A549 (cell line): ENCODE data around the gene ELF3. TPM values are rescaled to one million over a fixed set of nuclear protein-coding genes. Genes with fewer than 3 reads are reported as not detected.
A peak's percentile ranks its signal among the peaks of the same experiment; 100 is the strongest.

Experiments used
- BHLHE40 ChIP-seq: IDR thresholded peaks from 2 replicates; pipeline ENCODE4 v1.6.1; 2012; ENCODE audit warnings: low read depth, low read length, inconsistent platforms
- CBX2 ChIP-seq: fragments of 200-600 bp; sonication (generic); IDR thresholded peaks from 2 replicates; pipeline ENCODE4 v1.6.1; 2016; ENCODE audit warnings: low read depth, mild to moderate bottlenecking, borderline replicate concordance
- CHD2 ChIP-seq: fragments of 150-350 bp; IDR thresholded peaks from 2 replicates; pipeline ENCODE4 v1.6.1; 2014; ENCODE audit warnings: low read length; ENCODE audit not compliant: partially characterized antibody
- GATA3 ChIP-seq: IDR thresholded peaks from 2 replicates; pipeline ENCODE4 v1.6.1; 2012; ENCODE audit warnings: borderline replicate concordance
- HEYL ChIP-seq: fragments of 250-450 bp; sonication (Bioruptor Pico); IDR thresholded peaks from 2 replicates; pipeline ENCODE4 v1.8.0; 2021; ENCODE audit warnings: mild to moderate bottlenecking, moderate library complexity
- JUN ChIP-seq, 2 experiments: fragments of >200 bp; sonication (Bioruptor Twin); formaldehyde crosslinking; IDR thresholded peaks; 2 replicates in 1 of 2; 3 replicates in 1 of 2; pipeline ENCODE4 v1.6.1; 2016 to 2017
- NPAS2 ChIP-seq: fragments of 250-450 bp; sonication (Bioruptor Pico); IDR thresholded peaks from 2 replicates; pipeline ENCODE4 v1.8.0; 2022; ENCODE audit warnings: mild to moderate bottlenecking, moderate library complexity, borderline replicate concordance
- POLR2AphosphoS2 ChIP-seq: conservative IDR thresholded peaks from 2 replicates; pipeline ENCODE4 v1.6.1; 2012; ENCODE audit warnings: low read length, improper control_type of control experiment, inconsistent platforms
- RARB ChIP-seq: fragments of 250-450 bp; sonication (Bioruptor Pico); IDR thresholded peaks from 2 replicates; pipeline ENCODE4 v1.8.0; 2021; ENCODE audit warnings: mild to moderate bottlenecking, moderate library complexity
- RFX5 ChIP-seq: fragments of 450-650 bp; IDR thresholded peaks from 2 replicates; pipeline ENCODE4 v1.7.1; 2014; ENCODE audit warnings: antibody characterized with exemption, mild to moderate bottlenecking, moderate library complexity
- SMC3 ChIP-seq: fragments of >200 bp; sonication (Bioruptor Twin); formaldehyde crosslinking; IDR thresholded peaks from 3 replicates; pipeline ENCODE4 v1.6.1; 2018; ENCODE audit warnings: inconsistent platforms
- SREBF2 ChIP-seq: fragments of 450-650 bp; IDR thresholded peaks from 2 replicates; pipeline ENCODE4 v1.6.1; 2014; ENCODE audit warnings: mild to moderate bottlenecking, moderate library complexity
- TFCP2L1 ChIP-seq: fragments of 250-450 bp; sonication (Bioruptor Pico); IDR thresholded peaks from 2 replicates; pipeline ENCODE4 v1.5.0; 2021; ENCODE audit warnings: mild to moderate bottlenecking
- TP53 ChIP-seq: fragments of 250-450 bp; sonication (Bioruptor Pico); IDR thresholded peaks from 2 replicates; pipeline ENCODE4 v1.5.0; 2021; ENCODE audit warnings: mild to moderate bottlenecking, moderate library complexity
- ZNF302 ChIP-seq: fragments of 250-450 bp; sonication (Bioruptor Pico); IDR thresholded peaks from 2 replicates; pipeline ENCODE4 v1.9.0; 2021; ENCODE audit warnings: inconsistent platforms, mild to moderate bottlenecking, moderate library complexity
- polyA plus RNA-seq, 4 experiments: library from polyadenylated mRNA; depleted of rRNA in 3 of 4; stranded (reverse); fragments of >200 nt; fragmentation: RNase III in 1 of 4; extraction: RNeasy Plus Mini Kit Qiagen cat#74134 plus additional on column Dnase treatment in 1 of 4; gene quantifications; 2 replicates in 3 of 4; 3 replicates in 1 of 4; pipeline ENCODE4 v1.2.3, GENCODE V29; 2011 to 2017
- TF ChIP-seq, protein P1 (sequence below): fragments of 250-450 bp; sonication (Bioruptor Pico); IDR thresholded peaks from 2 replicates; pipeline ENCODE4 v1.5.0; 2021; ENCODE audit warnings: mild to moderate bottlenecking, moderate library complexity, borderline replicate concordance
- TF ChIP-seq, protein P2 (sequence below): fragments of 450-650 bp; IDR thresholded peaks from 2 replicates; pipeline ENCODE4 v1.6.1; 2014; ENCODE audit warnings: antibody characterized with exemption
- TF ChIP-seq, protein P3 (sequence below): IDR thresholded peaks from 2 replicates; pipeline ENCODE4 v1.6.1; 2012
- TF ChIP-seq, protein P4 (sequence below): fragments of >200 bp; sonication (Bioruptor Twin); formaldehyde crosslinking; IDR thresholded peaks from 2 replicates; pipeline ENCODE4 v1.6.1; 2016
- TF ChIP-seq, protein P5 (sequence below): fragments of 200-600 bp; sonication (generic); IDR thresholded peaks from 2 replicates; pipeline ENCODE4 v1.6.1; 2016; ENCODE audit warnings: antibody characterized with exemption, mild to moderate bottlenecking, moderate library complexity
- TF ChIP-seq, protein P6 (sequence below): fragments of 250-450 bp; sonication (Bioruptor Pico); IDR thresholded peaks from 2 replicates; pipeline ENCODE4 v1.5.0; 2020; ENCODE audit warnings: low read depth, mild to moderate bottlenecking, moderate library complexity

ELF3 gene
- polyA plus RNA-seq, 2 of the 4 experiments (the other 2 are of a cell fraction), result 180 to 334 TPM

DNA sequence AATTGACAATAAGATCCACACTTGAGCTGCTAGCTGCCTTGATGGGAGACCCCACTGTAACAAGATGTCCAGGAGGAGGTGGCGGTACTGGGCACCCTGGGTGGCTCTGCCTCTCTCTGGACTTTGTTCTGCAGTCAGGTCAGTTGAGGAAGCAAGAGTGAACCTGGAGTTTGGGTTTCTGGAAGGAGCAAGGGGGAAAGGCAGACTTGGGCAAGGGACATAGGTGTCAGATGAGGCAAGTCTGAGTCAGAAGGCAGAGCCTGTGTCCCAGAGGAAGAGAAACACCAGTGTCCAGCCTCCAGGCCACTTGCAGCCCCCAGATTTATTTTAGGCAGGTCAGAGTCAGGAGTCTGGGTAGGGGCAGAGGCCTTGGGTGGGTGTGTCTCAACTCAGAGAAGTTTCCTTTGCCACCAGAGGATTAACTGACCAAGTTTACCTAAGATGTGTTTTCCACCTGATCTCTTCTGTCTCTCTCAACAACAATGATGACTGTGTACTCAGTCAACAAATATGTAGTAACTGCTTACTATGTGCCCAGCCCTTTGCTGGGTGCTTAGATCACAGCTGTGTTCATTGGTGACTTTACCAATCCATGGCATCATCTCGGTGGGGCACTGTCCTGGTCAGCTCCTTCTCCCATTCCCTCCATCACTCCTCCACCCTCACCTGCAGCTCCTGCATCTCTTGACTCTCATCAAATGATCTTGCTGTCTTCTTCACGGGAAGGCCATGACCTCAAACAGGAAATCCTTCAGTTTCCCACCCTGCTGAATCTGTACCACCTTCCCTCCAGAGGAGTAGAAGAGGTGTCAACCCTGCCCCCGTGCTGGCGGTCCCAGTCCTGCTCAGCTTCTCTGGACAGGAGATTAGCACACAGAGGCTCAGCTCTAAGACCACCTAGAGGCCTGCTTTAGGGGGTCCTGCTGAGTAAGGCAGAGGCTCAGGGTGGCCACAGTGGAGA lies 36.6 kb downstream of the ELF3 start (continued):
- TF ChIP-seq JUN (IDR thresholded peaks at IDR 0.05) (peak; percentile 59 to 87; a peak in 4 of 5 replicates), GATA3 (no peak; the same call in 1 of the 2 replicates), HEYL (0 out of 2 replicates have a peak, but pooled peaks have one; percentile 47), ZNF302 (CRISPR knock-in tag) (peak; percentile 65; the same call in 1 of the 2 replicates), RARB (CRISPR knock-in tag) (no peak), RFX5 (no peak), SMC3 (peak; percentile 34; the same call in 1 of the 3 replicates), NPAS2 (no peak), BHLHE40 (no peak), SREBF2 (no peak), TP53 (CRISPR knock-in tag) (0 out of 2 replicates have a peak, but pooled peaks have one; percentile 21), TFCP2L1 (CRISPR knock-in tag) (no peak), POLR2AphosphoS2 (no peak), CBX2 (no peak), CHD2 (no peak)
- TF ChIP-seq, protein P1, sequence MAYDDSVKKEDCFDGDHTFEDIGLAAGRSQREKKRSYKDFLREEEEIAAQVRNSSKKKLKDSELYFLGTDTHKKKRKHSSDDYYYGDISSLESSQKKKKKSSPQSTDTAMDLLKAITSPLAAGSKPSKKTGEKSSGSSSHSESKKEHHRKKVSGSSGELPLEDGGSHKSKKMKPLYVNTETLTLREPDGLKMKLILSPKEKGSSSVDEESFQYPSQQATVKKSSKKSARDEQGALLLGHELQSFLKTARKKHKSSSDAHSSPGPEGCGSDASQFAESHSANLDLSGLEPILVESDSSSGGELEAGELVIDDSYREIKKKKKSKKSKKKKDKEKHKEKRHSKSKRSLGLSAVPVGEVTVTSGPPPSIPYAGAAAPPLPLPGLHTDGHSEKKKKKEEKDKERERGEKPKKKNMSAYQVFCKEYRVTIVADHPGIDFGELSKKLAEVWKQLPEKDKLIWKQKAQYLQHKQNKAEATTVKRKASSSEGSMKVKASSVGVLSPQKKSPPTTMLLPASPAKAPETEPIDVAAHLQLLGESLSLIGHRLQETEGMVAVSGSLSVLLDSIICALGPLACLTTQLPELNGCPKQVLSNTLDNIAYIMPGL (CRISPR knock-in tag), result no peak
- TF ChIP-seq, protein P2, sequence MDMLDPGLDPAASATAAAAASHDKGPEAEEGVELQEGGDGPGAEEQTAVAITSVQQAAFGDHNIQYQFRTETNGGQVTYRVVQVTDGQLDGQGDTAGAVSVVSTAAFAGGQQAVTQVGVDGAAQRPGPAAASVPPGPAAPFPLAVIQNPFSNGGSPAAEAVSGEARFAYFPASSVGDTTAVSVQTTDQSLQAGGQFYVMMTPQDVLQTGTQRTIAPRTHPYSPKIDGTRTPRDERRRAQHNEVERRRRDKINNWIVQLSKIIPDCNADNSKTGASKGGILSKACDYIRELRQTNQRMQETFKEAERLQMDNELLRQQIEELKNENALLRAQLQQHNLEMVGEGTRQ, result no peak
- TF ChIP-seq, protein P3, sequence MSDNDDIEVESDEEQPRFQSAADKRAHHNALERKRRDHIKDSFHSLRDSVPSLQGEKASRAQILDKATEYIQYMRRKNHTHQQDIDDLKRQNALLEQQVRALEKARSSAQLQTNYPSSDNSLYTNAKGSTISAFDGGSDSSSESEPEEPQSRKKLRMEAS, result no peak
- TF ChIP-seq, protein P4, sequence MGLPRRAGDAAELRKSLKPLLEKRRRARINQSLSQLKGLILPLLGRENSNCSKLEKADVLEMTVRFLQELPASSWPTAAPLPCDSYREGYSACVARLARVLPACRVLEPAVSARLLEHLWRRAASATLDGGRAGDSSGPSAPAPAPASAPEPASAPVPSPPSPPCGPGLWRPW, result no peak
- TF ChIP-seq, protein P5, sequence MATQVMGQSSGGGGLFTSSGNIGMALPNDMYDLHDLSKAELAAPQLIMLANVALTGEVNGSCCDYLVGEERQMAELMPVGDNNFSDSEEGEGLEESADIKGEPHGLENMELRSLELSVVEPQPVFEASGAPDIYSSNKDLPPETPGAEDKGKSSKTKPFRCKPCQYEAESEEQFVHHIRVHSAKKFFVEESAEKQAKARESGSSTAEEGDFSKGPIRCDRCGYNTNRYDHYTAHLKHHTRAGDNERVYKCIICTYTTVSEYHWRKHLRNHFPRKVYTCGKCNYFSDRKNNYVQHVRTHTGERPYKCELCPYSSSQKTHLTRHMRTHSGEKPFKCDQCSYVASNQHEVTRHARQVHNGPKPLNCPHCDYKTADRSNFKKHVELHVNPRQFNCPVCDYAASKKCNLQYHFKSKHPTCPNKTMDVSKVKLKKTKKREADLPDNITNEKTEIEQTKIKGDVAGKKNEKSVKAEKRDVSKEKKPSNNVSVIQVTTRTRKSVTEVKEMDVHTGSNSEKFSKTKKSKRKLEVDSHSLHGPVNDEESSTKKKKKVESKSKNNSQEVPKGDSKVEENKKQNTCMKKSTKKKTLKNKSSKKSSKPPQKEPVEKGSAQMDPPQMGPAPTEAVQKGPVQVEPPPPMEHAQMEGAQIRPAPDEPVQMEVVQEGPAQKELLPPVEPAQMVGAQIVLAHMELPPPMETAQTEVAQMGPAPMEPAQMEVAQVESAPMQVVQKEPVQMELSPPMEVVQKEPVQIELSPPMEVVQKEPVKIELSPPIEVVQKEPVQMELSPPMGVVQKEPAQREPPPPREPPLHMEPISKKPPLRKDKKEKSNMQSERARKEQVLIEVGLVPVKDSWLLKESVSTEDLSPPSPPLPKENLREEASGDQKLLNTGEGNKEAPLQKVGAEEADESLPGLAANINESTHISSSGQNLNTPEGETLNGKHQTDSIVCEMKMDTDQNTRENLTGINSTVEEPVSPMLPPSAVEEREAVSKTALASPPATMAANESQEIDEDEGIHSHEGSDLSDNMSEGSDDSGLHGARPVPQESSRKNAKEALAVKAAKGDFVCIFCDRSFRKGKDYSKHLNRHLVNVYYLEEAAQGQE, result no peak
- TF ChIP-seq, protein P6, sequence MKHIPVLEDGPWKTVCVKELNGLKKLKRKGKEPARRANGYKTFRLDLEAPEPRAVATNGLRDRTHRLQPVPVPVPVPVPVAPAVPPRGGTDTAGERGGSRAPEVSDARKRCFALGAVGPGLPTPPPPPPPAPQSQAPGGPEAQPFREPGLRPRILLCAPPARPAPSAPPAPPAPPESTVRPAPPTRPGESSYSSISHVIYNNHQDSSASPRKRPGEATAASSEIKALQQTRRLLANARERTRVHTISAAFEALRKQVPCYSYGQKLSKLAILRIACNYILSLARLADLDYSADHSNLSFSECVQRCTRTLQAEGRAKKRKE (CRISPR knock-in tag), result no peak; the same call in 1 of the 2 replicates
